ENCODE data around the gene GORASP1.
A peak's percentile ranks its signal among the peaks of the same experiment; 100 is the strongest.
"Not testable (repeated sequence)": the region's sequence is repeated elsewhere in the genome, so short reads cannot be mapped to it uniquely, and the experiment has no call there.

The GORASP1 gene

GRCh38 chr3:39062180-39062579 is 45.2 kb downstream of the GORASP1 start:
- DNase-seq, result no peak

- not testable (repeated sequence) for DNase-seq
Measured at GRCh38 chr3:39061228-39061627, 46.2 kb downstream of the GORASP1 start.

GRCh38 chr3:39056151-39056550 is 51.3 kb downstream of the GORASP1 start:
- no peak for DNase-seq

GRCh38 chr3:39053696-39054095 is 53.7 kb downstream of the GORASP1 start:
- no peak for DNase-seq

- DNase-seq, result no peak
Measured at GRCh38 chr3:39052583-39052982, 54.8 kb downstream of the GORASP1 start.

- DNase-seq, result peak; percentile 87
Measured at GRCh38 chr3:39051649-39052561, 55.5 kb downstream of the GORASP1 start, which contains the start of the genes SCN11A and WDR48. TSS of gene SCN11A (minus strand) at chr3:39051944. CDS start at chr3:38950362, 101,582 bp downstream. TSS of gene WDR48 (plus strand) at chr3:39052016. CDS start at chr3:39052026, 10 bp downstream.

GRCh38 chr3:39050029-39050428 is 57.4 kb downstream of the GORASP1 start:
- DNase-seq, result no peak

Data from NCI-H2227 treated with DMSO at 0.1 percent for 48 hours (cell line).